Fibroblast of skin of right biceps (primary cell): ENCODE measurements around the gene ZP2.
"Not testable (repeated sequence)": the region's sequence is repeated elsewhere in the genome, so short reads cannot be mapped to it uniquely, and the experiment has no call there.

Experiments
- DNase-seq: peaks from one replicate; pipeline ENCODE4 v3.0.0-alpha.2; 2013

ZP2 gene

GRCh38 chr16:21208446-21209230 is 2.7 kb downstream of the ZP2 start:
- no peak for DNase-seq

- DNase-seq: no peak
These were observed 4.8 kb downstream of the ZP2 start for GRCh38 chr16:21206550-21206949.

GRCh38 chr16:21205303-21205702 is 6.1 kb downstream of the ZP2 start:
- no peak for DNase-seq

- no peak for DNase-seq
These were observed 8.1 kb downstream of the ZP2 start for GRCh38 chr16:21203155-21203797.

GRCh38 chr16:21199607-21200218 is 11.7 kb downstream of the ZP2 start:
- DNase-seq: no peak

- no peak for DNase-seq
These were observed 13.8 kb downstream of the ZP2 start for GRCh38 chr16:21197621-21198020.

- DNase-seq: no peak
These were observed 14.3 kb downstream of the ZP2 start for GRCh38 chr16:21197112-21197511.

GRCh38 chr16:21195330-21195729 is 16.0 kb downstream of the ZP2 start:
- DNase-seq: not testable (repeated sequence)

GRCh38 chr16:21194771-21195301 is 16.5 kb downstream of the ZP2 start:
- DNase-seq: peak; percentile 26

GRCh38 chr16:21192991-21193390 is 18.4 kb downstream of the ZP2 start:
- no peak for DNase-seq

GRCh38 chr16:21190599-21190998 is 20.8 kb downstream of the ZP2 start:
- DNase-seq: peak; percentile 58

- no peak for DNase-seq
These were observed 21.4 kb downstream of the ZP2 start for GRCh38 chr16:21190013-21190412.

GRCh38 chr16:21189311-21189710 is 22.1 kb downstream of the ZP2 start:
- no peak for DNase-seq

GRCh38 chr16:21186326-21186691 is 25.1 kb downstream of the ZP2 start:
- DNase-seq: no peak

GRCh38 chr16:21185659-21186325 is 25.6 kb downstream of the ZP2 start:
- DNase-seq: no peak

- DNase-seq: no peak
These were observed 26.5 kb downstream of the ZP2 start for GRCh38 chr16:21184834-21185233.

GRCh38 chr16:21183995-21184394 is 27.4 kb downstream of the ZP2 start:
- no peak for DNase-seq

GRCh38 chr16:21179983-21180365 is 31.4 kb downstream of the ZP2 start:
- no peak for DNase-seq

- no peak for DNase-seq
These were observed 32.0 kb downstream of the ZP2 start for GRCh38 chr16:21179126-21179982.

- no peak for DNase-seq
These were observed 36.0 kb downstream of the ZP2 start for GRCh38 chr16:21175397-21175796.

GRCh38 chr16:21172650-21173049 is 38.7 kb downstream of the ZP2 start:
- no peak for DNase-seq

GRCh38 chr16:21170116-21170515 is 41.3 kb downstream of the ZP2 start:
- not testable (repeated sequence) for DNase-seq
